MM.1S (cell line): ENCODE data around the gene ARSG.

Experiments
- CTCF ChIP-seq: fragments of 300-600 bp; sonication (generic); IDR thresholded peaks from 2 replicates; pipeline ENCODE4 v1.5.1; 2016; ENCODE audit warnings: antibody characterized with exemption, low read length, mixed read lengths
- EZH2phosphoT487 ChIP-seq: fragments of 300-600 bp; sonication (generic); IDR thresholded peaks from 2 replicates; pipeline ENCODE4 v1.6.1; 2018; ENCODE audit warnings: antibody characterized with exemption, low read length

GRCh38 chr17:68289473-68289872 lies 1.8 kb upstream of the ARSG start:
- TF ChIP-seq CTCF (no peak), EZH2phosphoT487 (no peak)
